GM21423 (cell line): ENCODE measurements around the gene ZBTB12.
"Not testable (repeated sequence)": the region's sequence is repeated elsewhere in the genome, so short reads cannot be mapped to it uniquely, and the experiment has no call there.

Experiments
- ATAC-seq: cut with Tn5 transposase; IDR thresholded peaks from one replicate; pipeline ENCODE4 v1.9.1; 2021; ENCODE audit warnings: mild to moderate bottlenecking, moderate library complexity; ENCODE audit not compliant: unreplicated experiment

The ZBTB12 gene

GRCh38 chr6:31922942-31923341 is 21.1 kb upstream of the ZBTB12 start:
- no peak for ATAC-seq

DNA sequence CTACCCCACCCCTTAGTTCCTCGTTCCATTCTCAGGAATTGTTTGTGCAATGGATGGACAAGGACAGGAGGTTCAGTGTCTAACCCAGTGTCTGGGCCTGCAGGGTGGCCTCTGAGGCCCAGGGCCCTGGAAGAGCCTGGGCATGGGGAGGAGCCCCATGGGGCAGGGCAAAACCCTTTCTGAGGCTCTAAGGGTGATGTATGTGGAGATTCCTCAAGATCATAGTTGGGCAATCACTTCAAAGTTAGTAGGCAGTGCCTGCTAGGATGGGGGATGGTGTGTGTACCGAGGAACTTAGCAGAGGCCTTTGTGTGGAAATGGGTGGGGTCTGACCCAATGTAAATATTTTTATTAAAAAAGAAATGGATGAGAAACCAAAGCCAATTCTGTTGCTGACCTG is 18.9 kb upstream of the ZBTB12 start:
- no peak for ATAC-seq

- ATAC-seq, result no peak
Measured at GRCh38 chr6:31919624-31920303, 17.9 kb upstream of the ZBTB12 start.

GRCh38 chr6:31918069-31918720 is 16.3 kb upstream of the ZBTB12 start:
- no peak for ATAC-seq

DNA sequence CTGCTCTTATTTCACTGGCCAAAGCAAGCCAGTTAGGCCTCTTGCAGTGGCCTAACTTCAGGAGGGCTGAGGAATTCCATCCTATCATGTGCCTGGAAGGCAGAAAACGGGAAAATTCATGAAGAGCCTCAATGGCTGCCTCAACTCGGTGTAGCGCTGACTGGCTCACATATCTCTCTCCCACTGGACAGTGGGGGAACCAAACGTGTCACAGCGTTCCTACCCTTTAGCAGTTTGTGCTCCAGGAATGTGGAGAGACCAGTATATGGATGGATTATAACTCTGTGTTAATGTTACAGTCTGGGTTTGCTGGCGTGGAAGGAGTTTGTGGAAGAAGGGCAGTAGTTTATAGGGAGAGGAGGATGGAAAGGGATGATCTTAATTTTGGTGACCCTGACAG is 13.9 kb upstream of the ZBTB12 start:
- no peak for ATAC-seq

DNA sequence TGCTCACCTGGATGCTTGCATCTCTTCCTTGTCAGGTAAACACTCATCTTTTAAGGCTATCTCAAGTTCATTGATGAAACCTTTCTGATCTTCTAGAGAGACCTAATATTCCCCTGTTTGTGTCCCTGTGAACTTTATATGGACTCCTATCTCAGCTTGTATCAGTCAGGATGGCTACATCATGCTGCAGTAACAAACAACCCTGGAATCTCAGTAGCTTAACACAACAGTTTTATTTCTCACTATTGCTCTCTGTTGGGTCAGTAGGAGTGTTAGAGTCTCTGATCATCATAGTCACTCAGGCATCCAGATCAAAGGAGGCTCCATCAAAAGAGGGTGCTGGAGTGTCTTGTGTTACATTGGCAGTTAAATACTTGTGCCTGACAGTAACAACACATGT is 13.5 kb upstream of the ZBTB12 start:
- no peak for ATAC-seq

GRCh38 chr6:31911826-31912585 is 10.1 kb upstream of the ZBTB12 start:
- ATAC-seq, result no peak

DNA sequence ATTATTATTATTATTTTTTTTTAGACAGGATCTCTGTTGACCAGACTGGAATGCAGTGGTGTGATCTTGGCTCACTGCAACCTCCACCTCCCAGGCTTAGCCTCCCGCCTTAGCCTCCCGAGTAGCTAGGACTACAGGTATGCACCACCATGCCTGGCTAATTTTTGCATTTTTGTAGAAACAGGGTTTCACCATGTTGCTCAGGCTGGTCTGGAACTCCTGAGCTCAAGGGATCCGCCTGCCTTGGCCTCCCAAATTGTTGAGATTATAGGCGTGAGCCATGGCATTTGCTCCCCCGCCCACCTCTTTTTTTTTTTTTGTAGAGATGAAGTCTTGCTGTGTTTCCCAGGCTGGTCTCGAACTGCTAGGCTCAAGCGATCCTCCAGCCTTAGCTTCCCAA is 7.4 kb upstream of the ZBTB12 start:
- ATAC-seq, result not testable (repeated sequence)

DNA sequence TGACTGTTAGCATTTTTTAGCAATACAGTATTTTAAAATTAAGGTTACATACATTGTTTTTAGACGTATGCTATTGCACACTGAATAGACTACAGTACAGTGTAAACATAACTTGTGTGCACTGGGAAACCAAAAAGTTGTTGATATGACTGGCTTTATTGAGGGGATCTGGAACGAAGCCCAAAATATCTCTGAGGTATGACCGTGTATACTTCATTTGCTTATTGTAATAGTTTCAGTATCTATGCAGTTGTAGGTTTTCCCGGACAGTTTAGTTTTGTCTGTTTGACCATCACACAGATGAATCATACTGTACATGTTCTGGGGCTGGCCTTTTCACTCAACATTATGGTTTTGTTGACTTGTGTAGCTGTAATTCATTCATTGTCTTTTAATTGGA is 6.9 kb upstream of the ZBTB12 start:
- peak; percentile 74 for ATAC-seq

DNA sequence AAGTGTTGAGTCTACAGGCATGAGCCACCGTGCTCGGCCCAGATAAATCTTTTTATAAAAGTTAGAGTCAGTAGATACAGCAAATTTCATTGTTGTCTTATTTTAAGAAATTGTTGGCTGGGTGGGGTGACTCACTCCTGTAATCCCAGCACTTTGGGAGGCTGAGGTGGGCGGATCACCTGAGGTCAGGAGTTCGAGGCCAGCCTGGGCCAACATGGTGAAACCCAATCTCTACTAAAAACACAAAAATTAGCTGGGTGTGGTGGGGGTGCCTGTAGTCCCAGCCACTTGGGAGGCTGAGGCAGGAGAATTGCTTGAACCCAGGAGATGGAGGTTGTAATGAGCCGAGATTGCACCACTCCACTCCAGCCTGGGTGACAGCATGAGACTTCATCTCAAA is 6.4 kb upstream of the ZBTB12 start:
- ATAC-seq, result not testable (repeated sequence)

DNA sequence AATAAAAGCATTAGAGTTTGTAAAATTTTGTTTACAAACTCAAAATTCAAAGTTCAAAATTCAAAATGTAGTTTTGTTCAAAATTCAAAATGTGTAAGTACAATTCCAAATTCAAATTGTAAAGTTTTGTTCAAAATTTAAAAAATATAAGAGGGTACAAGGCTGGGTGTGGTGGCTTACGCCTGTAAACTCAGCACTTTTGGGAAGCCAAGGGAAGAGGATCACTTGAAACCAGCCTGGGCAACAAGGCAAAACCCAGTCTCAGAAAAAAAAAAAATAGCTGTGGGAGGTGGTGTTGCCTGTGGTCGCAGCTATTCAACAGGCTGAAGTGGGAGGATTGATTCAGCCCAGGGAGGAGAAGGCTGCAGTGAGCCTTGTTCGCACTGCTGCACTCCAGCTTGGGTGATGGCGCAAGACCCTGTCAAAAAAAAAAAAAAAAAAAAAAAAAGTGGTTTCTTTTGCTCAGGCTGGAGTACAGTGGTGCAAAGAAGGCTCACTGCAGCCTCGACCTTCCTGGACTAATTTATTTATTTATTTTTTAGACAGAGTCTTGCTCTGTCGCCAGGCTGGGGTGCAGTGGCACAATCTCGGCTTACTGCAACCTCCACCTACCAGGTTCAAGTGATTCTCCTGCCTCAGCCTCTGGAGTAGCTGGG is 5.4 kb upstream of the ZBTB12 start:
- no peak for ATAC-seq

DNA sequence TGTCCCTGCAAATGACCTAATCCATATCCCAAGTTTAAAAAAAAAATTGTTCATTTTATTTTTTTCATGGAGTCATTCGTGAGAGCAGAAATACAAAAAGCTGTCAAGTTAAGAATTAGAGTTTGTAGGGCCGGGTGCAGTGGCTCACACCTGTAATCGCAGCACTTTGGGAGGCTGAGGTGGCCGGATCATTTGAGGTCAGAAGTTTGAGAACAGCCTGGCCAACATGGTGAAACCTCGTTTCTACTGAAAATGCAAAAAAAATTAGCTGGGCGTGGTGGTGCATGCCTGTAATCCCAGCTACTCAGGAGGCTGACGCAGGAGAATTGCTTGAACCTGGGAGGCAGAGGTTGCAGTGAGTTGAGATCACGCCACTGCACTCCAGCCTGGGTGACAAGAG is 4.8 kb upstream of the ZBTB12 start:
- ATAC-seq, result not testable (repeated sequence)

GRCh38 chr6:31906122-31906521 is 4.2 kb upstream of the ZBTB12 start:
- ATAC-seq, result no peak

DNA sequence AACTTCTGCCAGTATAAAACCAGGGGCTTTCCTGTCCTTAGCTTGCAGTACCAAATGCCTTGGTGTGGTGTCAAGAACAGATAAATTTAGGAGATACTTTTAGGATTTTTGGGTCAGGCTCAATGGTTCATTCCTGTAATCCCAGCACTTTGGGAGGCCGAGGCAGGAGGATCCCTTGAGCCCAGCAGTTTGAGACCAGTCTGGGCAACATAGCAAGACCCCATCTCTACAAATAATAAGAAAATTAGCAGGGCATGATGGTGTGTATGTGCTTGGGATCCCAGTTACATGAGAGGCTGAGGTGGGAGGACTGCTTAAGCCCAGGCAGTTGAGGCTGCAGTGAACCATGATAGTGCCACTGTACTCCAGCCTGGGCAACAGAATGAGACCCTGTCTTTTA is 3.2 kb upstream of the ZBTB12 start:
- ATAC-seq, result no peak

DNA sequence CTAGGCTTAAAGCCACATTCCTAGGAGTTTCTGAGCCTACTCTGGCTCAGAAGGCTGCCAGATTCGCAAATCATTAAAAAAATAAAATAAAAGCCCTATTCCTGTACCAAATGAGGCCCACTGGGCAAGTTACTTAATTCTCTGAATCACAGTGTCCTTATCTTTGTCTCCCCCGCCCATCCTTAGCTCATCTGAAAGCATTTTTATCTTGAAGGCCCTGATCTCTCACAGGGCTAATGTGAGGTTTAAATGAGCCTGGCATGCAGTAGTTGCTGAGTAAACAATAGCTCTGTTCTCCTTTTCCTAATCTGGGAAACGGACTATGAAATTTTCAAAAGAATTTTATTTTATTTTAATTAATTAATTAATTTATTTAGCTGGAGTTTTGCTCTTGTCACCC is 2.1 kb upstream of the ZBTB12 start:
- no peak for ATAC-seq

GRCh38 chr6:31901415-31901952 is 402 bp downstream of the ZBTB12 start:
- ATAC-seq, result no peak

DNA sequence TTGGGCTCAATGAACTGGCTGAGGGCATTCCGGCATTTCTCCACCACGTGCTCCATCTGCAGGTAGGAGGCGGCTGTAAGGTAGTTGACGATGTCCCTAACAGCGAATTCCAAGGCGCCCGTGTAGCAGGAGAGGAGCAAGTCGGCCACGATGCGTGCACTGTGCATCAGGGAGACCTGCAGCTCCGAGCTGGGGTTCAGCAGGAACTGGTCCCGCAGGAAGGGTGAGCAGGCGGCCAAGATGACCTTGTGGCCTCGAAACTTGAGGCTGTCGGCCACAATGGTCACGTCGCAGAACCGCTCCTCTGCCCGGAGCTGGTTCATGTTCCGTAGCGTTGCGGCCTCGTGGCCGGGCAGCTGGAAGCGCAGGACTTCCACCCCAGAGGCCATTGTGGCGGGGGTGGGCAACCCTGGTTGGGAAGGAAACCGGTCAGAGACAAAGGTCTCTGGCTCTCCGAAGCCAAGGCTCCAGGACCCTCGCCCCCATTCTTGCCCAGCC is 920 bp downstream of the ZBTB12 start:
- ATAC-seq, result no peak

GRCh38 chr6:31899882-31900722 is 1.8 kb downstream of the ZBTB12 start:
- ATAC-seq, result no peak

DNA sequence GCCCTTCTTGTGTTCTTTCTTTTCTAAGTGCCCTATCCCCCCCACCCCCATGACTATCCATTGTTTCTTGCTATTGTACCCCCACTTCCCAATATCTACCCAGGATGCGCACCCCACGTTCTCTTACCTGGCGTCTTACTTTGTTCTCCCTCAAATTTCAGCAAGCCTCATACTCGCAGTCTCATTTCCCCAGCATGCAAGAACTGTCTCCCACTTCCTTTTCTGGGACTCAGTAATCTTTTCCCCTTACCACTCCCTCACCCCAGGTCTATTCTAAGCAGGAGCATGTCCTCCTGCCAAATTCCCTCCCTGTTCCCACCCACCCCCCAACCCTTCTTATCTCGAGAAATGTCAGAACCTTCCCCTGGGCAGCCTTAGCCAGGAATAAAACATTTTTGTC is 2.7 kb downstream of the ZBTB12 start:
- ATAC-seq, result no peak

- ATAC-seq, result no peak
Measured at GRCh38 chr6:31898383-31899011, 3.4 kb downstream of the ZBTB12 start.
